SJCRH30 (cell line): ENCODE data around the gene LZTS2. TPM values are rescaled to one million over a fixed set of nuclear protein-coding genes. Genes with fewer than 3 reads are reported as not detected.

Source experiments
- DNase-seq, 2 experiments: peaks; one replicate each; pipeline ENCODE4 v3.0.0-alpha.2; 2015 to 2020
- H3K27ac ChIP-seq: fragments of 250-450 bp; sonication (Bioruptor Pico); 2 replicates; pipeline ENCODE4 v1.5.1; 2020; ENCODE audit warnings: mild to moderate bottlenecking, moderate library complexity
- H3K27me3 ChIP-seq: fragments of 250-450 bp; sonication (Bioruptor Pico); 2 replicates; pipeline ENCODE4 v1.5.1; 2020; ENCODE audit warnings: mild to moderate bottlenecking, moderate library complexity
- H3K36me3 ChIP-seq: fragments of 250-450 bp; sonication (Bioruptor Pico); 2 replicates; pipeline ENCODE4 v1.5.1; 2020; ENCODE audit warnings: mild to moderate bottlenecking, moderate library complexity
- H3K4me1 ChIP-seq: fragments of 250-450 bp; sonication (Bioruptor Pico); 2 replicates; pipeline ENCODE4 v1.5.1; 2020; ENCODE audit warnings: mild to moderate bottlenecking, moderate library complexity
- H3K4me3 ChIP-seq: fragments of 250-450 bp; sonication (Bioruptor Pico); 2 replicates; pipeline ENCODE4 v1.5.1; 2020; ENCODE audit warnings: mild to moderate bottlenecking, moderate library complexity
- H3K9me3 ChIP-seq: fragments of 250-450 bp; sonication (Bioruptor Pico); replicated peaks from 2 replicates; pipeline ENCODE4 v1.5.1; 2020; ENCODE audit warnings: mild to moderate bottlenecking, moderate library complexity
- total RNA-seq: library from RNA; depleted of rRNA; stranded (reverse); fragments of >200 nt; shearing (Covaris generic); gene quantifications from 2 replicates; pipeline ENCODE4 v1.2.3, GENCODE V29; 2014

The LZTS2 gene
- total RNA-seq, 1 experiment from 2014 or later: 239 TPM

DNA sequence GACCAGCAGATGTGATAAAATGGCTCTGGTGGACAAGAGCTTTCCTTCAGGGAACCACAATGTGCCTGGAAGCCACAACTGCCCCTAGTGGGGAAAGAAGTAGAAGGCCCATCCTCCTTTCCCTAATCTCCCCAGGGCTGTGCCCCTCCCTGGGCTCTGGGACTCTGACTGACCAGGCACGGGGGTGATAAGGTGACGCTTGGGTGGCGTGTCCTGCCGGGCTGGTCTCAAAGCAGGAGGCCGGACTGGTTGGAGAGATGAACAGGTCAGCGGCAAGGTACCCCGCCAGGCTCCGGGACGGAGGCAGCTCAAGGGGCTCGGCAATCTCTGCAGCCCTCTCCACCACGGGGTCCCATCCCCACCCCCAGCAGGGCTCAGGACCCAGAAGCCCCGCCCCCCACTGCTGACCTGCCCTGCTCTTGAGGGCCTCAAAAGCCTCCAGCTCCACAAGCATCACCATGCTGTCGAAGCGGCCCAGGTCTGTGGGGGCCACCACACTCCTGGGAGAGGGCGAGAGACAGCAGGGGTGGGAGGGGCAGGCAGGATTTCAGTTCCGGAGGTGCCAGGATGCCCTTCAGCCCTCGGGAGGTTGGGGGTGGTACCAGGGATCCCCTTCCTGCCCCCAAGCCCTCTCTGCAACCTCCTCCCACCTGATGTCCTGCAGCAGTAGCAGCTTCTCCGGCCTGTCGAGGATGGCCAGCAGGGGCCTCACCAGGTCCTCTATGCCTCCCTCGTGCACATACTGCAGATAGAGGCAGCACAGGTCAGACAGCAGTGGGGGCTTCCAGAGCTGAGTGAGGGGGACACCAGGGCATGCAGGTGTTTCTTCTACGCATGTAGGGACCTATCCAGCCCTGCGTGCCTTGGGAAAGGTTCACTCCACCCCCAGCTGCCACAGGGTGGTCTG, 12.2 kb downstream of the LZTS2 start:
- H3K27ac ChIP-seq: no peak overlapping the region
- peaks cover 48% of the 10 kb centered on the region for H3K4me1 ChIP-seq
- H3K27me3 ChIP-seq: no peaks in the 10 kb centered on the region
- peaks cover 8% of the 10 kb centered on the region for H3K36me3 ChIP-seq
- no peaks in the 10 kb centered on the region for H3K9me3 ChIP-seq
- H3K4me3 ChIP-seq: no peak overlapping the region
- DNase-seq: peak in 1 of 2 experiments; percentile 67

DNA sequence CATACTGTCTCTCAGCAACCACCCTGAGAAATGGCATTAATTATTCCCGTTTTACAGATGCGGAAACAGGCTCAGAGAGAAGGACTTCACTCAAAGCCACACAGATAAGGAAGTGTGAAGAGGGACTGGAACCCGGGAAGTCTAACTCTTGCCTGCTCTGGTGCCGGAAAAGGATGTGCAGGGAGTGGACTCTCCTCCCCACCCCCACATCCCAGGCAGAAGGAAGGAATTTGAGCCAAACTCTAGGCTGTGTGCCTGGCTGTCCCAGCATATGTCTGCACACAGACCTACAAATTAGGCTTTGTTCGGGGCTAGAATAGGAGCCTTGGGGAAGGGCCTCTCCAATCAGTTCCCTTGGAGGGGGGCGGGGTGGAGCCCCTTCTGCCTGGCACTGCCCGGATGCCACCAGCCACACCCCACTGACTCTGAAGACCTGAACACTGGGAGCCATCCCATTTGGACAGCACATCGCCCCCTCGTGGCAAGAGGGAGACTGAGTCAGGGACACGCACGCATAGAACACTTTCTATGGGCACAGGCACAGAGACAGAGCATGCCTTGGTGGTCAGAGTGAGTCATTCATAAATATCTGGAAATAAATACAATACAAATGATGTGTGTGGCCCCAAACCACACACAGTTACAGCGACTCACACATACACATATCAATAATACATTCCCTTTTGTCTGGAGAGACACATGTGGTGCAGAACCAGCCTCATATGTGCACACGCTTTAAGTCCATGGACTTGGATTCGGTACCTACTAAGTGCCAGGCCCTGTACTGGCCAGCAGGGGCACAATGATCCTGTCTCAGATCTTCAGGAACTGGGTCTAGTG, 13.1 kb downstream of the LZTS2 start:
- DNase-seq: peak; percentile 96 to 99
- Histone ChIP-seq H3K4me1 (peaks cover 40% of the 10 kb centered on the region), H3K27ac (no peak overlapping the region), H3K27me3 (no peaks in the 10 kb centered on the region), H3K9me3 (no peaks in the 10 kb centered on the region), H3K4me3 (no peak overlapping the region), H3K36me3 (peaks cover 4% of the 10 kb centered on the region)

DNA sequence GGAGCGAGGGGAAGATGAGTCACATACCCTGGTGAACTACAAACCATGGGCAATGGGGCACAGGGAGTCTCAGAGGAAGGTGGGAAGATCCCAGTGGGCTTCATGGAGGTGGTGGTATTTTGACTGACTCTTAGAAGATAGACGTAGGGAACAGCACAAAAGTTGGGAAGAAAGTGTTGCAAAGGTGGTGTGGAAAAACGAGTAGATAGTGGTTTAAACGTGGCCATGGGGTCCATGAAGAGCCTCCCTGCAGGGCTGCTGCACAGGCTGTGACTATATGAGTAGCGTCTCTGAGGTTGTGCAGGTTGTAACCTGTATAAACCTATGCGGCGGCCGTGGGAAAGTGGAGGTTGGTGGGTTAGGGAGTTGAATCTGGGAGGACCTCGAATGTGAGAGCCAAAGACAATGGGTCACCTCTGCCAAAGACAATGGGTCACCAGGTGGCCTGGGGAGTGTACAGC, 13.8 kb downstream of the LZTS2 start:
- no peak for DNase-seq
- H3K4me1 ChIP-seq: peaks cover 39% of the 10 kb centered on the region
- H3K4me3 ChIP-seq: no peak overlapping the region
- no peaks in the 10 kb centered on the region for H3K27me3 ChIP-seq
- H3K9me3 ChIP-seq: no peaks in the 10 kb centered on the region
- no peak overlapping the region for H3K27ac ChIP-seq
- H3K36me3 ChIP-seq: no peaks in the 10 kb centered on the region

DNA sequence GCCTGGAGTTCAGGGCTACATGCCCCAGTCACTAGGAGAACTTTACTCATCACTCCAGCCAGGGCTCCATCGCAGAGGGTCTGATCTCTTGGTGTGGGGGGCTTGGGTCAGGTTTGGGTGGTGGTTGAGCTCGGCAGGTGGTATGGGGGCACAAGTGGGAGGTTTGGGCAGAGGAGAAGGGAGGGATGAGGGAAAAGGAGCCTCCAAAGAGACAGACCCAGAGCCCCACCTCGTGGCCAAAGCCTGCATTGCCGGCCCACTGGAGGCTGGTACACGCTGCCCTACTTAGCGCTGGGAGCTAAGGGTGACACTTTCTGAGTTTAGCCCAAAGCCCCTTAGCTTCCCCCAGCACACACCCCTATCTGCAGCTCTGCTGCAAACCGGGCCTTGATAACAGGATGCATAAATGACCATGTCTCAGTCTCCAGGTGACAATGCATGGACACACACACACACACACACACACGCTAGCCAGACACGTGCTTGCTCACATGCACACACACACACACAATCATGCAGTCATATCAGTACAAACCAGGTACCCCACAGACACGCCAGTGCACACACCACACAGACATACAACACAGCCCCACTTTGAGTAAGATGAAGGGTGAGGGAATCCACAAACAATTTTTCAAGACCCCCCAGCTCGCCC, 14.7 kb downstream of the LZTS2 start:
- H3K27ac ChIP-seq: no peak overlapping the region
- H3K4me1 ChIP-seq: peaks cover 34% of the 10 kb centered on the region

DNA sequence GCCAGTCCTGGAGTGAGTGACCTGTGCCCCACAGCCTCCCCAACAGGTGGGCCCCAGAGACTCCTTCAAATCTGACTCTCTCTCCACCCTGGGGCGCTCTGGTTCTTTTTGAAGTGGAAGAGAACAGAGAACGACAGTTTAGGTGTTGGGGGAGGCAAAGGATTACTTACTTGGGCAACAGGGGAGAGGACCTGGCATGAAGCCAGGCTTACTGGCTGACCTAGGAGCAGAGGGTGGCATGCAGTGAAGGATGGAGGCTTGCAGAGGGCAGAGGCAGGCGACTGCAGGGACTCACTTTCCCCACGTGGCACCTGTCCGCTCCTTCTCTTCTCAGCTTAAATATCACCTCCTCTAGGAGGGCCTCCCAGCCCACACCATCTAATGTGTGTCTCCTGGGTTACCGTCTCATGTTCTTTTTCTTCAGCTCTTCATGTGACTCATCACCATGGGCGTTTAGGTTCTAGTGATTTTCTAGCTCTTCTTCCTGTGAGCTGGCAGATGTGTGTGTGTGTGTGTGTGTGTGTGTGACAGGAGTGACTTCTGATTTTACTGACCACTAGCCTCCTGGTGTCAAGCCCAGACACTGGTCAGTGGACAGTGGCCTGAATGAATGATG, 15.5 kb downstream of the LZTS2 start:
- no peaks in the 10 kb centered on the region for H3K36me3 ChIP-seq
- H3K4me1 ChIP-seq: peaks cover 34% of the 10 kb centered on the region
- H3K27ac ChIP-seq: no peak overlapping the region
- no peaks in the 10 kb centered on the region for H3K27me3 ChIP-seq
- no peak overlapping the region for H3K4me3 ChIP-seq
- peak in 1 of 2 experiments; percentile 42 for DNase-seq
- no peaks in the 10 kb centered on the region for H3K9me3 ChIP-seq

More for the DNA sequence above, 14.7 kb downstream of the LZTS2 start:
- peak; percentile 86 to 94 for DNase-seq
- Histone ChIP-seq H3K9me3 (no peaks in the 10 kb centered on the region), H3K4me3 (no peak overlapping the region), H3K27me3 (no peaks in the 10 kb centered on the region), H3K36me3 (no peaks in the 10 kb centered on the region)

DNA sequence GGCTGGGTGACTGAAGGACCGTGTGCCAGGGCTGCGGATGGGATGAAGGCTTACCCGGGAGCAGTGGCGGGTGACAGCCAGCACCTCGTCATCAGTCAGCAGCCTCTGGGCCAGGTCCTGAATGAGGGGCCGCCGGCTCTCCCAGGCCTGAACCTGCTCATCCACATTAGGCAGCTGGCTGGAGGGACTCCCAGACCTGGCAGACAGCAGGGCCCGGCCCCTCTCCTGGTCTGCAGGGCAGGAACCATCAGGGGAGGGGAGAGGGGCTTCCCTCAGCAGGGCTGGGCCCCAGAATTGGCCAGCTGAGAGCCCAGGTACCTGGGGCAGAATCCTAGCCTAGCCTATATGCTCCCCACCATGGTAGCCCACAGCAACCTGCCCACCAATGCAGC, 16.0 kb downstream of the LZTS2 start:
- no peaks in the 10 kb centered on the region for H3K27me3 ChIP-seq
- no peak overlapping the region for H3K4me3 ChIP-seq
- no peaks in the 10 kb centered on the region for H3K36me3 ChIP-seq
- no peak overlapping the region for H3K27ac ChIP-seq
- no peak for DNase-seq
- peaks cover 34% of the 10 kb centered on the region for H3K4me1 ChIP-seq
- no peaks in the 10 kb centered on the region for H3K9me3 ChIP-seq

DNA sequence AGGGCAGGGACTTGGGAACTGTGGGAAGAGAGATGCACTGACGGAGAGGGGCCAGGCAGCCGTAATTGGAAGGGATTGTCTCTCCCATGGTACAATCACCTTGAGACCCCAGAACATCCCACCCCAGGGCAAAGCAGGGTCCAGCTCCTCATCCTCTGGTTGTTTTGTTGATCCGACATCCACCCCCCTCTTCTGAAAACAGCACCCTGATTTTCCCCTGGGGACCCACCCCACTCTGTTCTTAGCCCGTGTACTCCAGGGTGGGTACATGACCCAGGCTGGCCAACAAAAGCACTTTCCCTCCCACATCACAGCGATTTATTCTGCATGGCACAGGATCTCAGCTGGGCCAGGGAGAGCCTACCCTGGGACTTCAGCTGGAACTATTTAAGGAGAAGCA, 17.2 kb downstream of the LZTS2 start:
- no peaks in the 10 kb centered on the region for H3K36me3 ChIP-seq
- H3K4me3 ChIP-seq: no peak overlapping the region
- peaks cover 34% of the 10 kb centered on the region for H3K4me1 ChIP-seq
- no peaks in the 10 kb centered on the region for H3K9me3 ChIP-seq
- H3K27ac ChIP-seq: no peak overlapping the region
- H3K27me3 ChIP-seq: no peaks in the 10 kb centered on the region
- no peak for DNase-seq

DNA sequence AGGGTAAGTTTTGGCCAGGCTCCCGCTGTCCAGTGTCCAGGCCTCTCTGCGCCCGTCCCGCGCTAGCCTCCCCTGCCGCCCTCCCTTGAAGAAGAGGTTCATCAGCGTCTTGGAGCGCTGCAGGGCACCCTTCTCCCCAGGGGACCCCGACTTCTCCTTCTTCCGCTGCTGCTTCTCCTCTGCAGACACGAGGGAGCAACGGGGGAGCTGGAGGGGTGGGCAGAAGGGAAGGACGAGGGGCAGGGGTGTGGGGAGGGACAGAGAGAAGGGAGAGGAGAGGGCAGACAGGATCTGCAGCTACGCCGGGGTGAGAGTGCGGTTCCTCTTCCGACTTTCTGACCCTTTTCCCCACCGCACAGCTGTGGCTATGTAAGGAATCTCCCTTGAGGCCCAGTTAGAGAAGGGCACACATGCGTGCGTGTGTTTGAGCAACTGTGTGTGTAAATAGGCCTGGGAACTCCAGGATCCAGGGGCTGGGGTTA, 18.6 kb downstream of the LZTS2 start:
- Histone ChIP-seq H3K4me1 (peaks cover 23% of the 10 kb centered on the region), H3K27ac (peak overlapping the region; percentile 14; the same call in 1 of the 2 replicates), H3K4me3 (peak overlapping the region; percentile 54), H3K27me3 (no peaks in the 10 kb centered on the region), H3K9me3 (no peaks in the 10 kb centered on the region), H3K36me3 (no peaks in the 10 kb centered on the region)
- DNase-seq: peak; percentile 52 to 72

DNA sequence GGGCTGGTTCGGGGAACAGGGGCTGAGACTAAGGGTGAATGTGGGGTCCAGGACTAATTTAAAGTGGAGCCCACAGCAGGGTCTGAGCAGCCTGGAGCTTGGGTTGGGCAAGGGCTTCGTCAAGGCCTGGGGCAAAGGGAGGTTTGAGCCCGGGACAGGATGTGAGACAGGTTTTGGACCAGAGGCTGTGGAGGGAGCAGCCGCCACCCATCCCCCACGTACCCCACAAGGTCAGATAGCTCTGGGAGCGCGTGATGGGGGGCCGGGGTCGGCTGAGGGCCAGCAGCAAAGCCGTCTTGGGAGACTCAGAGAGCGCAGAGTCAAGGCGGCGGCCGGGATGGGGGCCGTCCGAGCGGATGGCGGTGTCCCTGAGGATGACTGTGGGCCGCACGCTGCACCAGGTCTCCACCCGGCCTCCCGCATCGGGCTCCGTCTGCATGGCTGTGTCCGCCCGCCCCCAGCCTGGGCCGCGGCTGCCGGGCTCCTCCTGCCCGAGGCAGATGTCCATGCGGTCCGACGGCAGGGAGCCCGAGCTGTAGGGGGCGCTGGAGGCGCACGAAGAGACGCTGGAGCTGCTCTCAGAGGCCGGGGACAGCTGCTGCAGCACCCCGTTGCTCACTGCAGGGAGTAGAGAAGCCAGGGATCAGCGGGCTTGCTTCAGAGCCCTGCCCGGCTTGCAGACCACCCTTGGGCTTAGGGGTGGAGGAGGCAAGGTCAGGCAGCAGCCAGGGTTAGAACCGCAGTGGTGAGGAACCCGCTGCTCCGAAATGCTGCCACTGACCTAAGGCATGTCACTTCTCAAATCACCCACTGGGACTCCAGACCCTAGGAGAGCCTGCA, 19.2 kb downstream of the LZTS2 start:
- Histone ChIP-seq H3K27me3 (no peaks in the 10 kb centered on the region), H3K36me3 (no peaks in the 10 kb centered on the region), H3K9me3 (no peaks in the 10 kb centered on the region), H3K4me1 (peaks cover 20% of the 10 kb centered on the region), H3K27ac (peak overlapping the region; percentile 14; the same call in 1 of the 2 replicates), H3K4me3 (peak overlapping the region; percentile 54)
- peak; percentile 98 for DNase-seq

DNA sequence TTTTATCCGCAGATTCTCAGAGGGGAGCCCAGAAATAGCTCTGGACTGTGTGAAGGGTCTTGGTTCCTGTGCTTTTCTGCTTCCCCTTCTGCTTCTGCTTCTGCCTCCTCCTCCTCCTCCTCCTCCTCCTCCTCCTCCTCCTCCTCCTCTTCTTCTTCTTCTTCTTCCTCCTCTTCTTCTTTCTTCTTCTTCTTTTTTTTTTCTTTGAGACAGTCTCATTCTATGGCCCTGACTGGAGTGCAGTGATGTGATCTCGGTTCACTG, 19.8 kb downstream of the LZTS2 start:
- Histone ChIP-seq H3K27ac (no peak overlapping the region), H3K4me1 (peaks cover 17% of the 10 kb centered on the region), H3K4me3 (peak overlapping the region; percentile 54), H3K27me3 (no peaks in the 10 kb centered on the region), H3K36me3 (no peaks in the 10 kb centered on the region), H3K9me3 (no peaks in the 10 kb centered on the region)
- DNase-seq: no peak

DNA sequence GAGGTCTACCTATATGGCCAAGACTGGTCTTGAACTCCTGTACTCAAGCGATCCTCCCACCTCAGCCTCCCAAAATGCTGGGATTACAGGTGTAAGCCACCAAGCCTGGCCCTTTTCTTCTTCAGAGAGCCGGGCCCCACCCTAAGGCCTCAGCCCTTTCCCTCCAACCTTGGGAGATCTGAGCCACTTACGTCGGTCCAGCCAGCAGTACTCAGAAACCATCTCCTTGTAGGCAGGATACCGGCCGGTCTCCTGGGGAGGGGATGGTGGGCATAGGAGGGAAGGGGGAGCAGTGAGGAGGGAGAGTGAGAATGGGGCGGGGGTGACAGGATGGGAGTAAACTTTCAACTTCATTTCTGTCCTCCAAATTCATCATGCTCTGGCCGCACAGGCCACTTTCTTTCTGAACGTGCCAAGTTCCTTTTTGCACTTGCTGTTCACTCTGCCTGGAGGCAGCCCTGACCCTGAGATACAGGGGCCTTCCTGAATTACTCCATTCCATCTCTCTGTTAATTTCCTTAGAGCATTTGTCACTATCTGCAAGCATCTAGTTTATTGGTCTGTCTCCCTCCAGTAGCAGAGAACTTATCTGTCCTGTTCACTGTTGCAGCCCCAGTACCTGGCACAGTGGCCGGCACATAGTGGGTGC, 20.9 kb downstream of the LZTS2 start:
- Histone ChIP-seq H3K27me3 (no peaks in the 10 kb centered on the region), H3K4me3 (no peak overlapping the region), H3K36me3 (no peaks in the 10 kb centered on the region), H3K4me1 (peaks cover 9% of the 10 kb centered on the region), H3K9me3 (no peaks in the 10 kb centered on the region), H3K27ac (no peak overlapping the region)
- DNase-seq: no peak

DNA sequence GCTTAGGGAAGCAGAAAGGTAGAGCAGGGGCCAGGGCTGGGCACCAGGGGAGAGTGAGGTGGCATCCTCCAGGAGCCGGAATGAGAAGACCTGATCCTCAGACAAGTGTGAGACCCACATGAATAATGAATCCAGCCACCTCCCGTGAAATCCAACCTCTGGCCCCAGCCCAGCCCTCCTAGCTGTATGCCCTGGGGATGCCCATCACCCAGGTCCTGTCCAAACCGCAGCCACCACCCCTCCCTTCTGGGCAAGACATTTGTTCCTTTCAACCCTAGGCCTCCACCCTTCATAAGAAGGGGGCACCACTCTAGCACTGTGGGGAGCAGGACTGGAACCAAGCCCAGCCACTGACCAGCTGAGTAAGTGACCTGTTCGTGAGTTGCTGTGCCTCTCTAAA, 21.6 kb downstream of the LZTS2 start:
- DNase-seq: no peak
- no peak overlapping the region for H3K27ac ChIP-seq
- H3K9me3 ChIP-seq: no peaks in the 10 kb centered on the region
- H3K36me3 ChIP-seq: no peaks in the 10 kb centered on the region
- H3K27me3 ChIP-seq: no peaks in the 10 kb centered on the region
- no peak overlapping the region for H3K4me3 ChIP-seq
- peaks cover 9% of the 10 kb centered on the region for H3K4me1 ChIP-seq

DNA sequence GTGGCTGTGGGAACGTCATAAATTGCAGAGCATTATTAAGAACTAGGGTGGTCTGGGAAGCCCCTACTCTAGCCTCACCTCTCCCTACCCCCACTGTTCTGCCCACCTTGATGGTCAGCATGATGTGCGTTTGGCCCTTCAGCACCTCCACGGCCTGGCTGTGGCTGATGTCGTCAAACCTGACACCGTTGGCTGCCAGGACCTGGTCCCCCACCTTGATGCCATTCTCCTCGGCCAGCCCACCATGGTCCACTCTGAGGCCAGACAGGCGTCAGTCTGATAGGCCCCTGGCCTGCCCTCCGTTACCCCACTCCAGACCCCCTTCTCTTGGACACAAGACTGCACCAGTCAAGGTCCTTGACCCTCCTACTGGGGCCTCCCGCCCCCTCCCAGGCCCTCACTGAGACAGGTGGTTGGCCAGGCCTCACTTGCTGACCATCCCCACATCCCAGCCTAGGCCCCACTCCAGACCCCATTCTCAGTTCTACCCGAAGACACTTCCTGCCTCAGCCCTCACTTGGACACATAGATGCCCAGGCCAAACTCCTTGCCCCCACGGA, 22.2 kb downstream of the LZTS2 start:
- Histone ChIP-seq H3K27me3 (no peaks in the 10 kb centered on the region), H3K36me3 (no peaks in the 10 kb centered on the region), H3K4me1 (peaks cover 13% of the 10 kb centered on the region), H3K4me3 (no peak overlapping the region), H3K27ac (no peak overlapping the region), H3K9me3 (no peaks in the 10 kb centered on the region)
- DNase-seq: no peak
